HUDEP-2 (cell line): ENCODE measurements around the gene THBS1.
A peak's percentile ranks its signal among the peaks of the same experiment; 100 is the strongest.

Experiments used
- DNase-seq, 76 experiments: peaks; one replicate each; lab custom pipeline; 2025; ENCODE audit not compliant: unreplicated experiment in 76 of 76; lab: John Stamatoyannopoulos, UW

The THBS1 gene

GRCh38 chr15:39598958-39599845, 18.3 kb downstream of the THBS1 start:
- no peak for DNase-seq

- DNase-seq: no peak
Measured at GRCh38 chr15:39599871-39600270, 19.0 kb downstream of the THBS1 start.

- DNase-seq: no peak
Measured at GRCh38 chr15:39602143-39602542, 21.3 kb downstream of the THBS1 start.

DNA sequence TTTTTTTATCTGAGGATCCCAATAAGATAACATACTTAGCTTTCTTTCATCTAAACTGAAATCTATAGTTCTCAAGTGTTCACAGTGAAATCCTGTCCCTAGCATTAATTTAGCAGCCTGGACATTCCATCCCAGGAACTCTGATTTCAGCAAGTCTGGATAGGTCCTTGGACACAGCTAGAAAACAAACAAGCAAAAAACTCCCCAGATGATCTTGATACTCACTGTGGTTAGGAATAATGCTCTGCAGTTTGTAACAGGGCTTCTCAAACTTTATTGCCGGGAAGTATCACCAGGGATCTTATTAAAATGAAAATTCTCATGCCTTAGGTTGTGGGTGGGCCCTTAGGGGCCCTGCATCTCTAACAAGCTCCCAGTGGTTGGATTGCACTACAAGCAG, 24.3 kb downstream of the THBS1 start:
- DNase-seq: no peak

GRCh38 chr15:39608185-39609139, 27.6 kb downstream of the THBS1 start:
- DNase-seq: no peak

GRCh38 chr15:39609166-39609916, 28.5 kb downstream of the THBS1 start:
- DNase-seq: no peak

DNA sequence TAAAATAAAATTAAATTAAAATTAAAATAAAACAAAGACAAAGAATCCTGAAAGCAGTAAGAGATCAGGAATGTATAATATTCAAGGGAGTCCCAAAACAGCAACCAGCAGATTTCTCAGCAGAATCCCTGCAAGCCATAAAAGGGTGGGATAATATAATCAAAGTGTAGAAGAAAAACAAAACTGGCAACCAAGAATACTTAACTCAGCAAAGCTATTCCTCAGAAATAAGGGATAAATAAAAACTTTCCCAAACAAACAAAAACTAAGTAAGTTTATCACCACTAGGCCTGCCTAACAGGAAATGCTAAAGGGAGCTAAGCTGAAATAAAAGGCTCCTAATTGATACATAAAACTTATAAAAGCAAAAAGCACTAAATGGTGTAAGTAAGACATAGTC, 29.8 kb downstream of the THBS1 start:
- no peak for DNase-seq

DNA sequence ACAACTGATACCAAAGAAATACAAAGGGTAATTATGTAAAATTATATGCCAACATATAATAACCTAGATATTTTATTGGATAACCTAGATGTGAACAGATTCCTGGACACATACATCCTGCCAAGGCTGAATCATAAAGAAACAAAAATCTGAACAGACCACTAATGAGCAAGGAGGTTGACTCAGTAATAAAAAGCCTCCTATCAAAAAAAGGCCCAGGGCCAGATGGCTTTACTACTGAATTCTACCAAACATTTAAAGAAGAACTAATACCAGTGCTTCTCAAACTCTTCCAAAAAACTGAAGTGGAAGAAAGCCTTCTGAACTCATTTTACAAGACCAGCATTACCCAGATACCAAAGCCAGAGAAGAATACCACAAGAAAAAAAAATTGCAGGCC, 32.4 kb downstream of the THBS1 start:
- DNase-seq: no peak

- no peak for DNase-seq
Measured at GRCh38 chr15:39613861-39614260, 33.0 kb downstream of the THBS1 start.

DNA sequence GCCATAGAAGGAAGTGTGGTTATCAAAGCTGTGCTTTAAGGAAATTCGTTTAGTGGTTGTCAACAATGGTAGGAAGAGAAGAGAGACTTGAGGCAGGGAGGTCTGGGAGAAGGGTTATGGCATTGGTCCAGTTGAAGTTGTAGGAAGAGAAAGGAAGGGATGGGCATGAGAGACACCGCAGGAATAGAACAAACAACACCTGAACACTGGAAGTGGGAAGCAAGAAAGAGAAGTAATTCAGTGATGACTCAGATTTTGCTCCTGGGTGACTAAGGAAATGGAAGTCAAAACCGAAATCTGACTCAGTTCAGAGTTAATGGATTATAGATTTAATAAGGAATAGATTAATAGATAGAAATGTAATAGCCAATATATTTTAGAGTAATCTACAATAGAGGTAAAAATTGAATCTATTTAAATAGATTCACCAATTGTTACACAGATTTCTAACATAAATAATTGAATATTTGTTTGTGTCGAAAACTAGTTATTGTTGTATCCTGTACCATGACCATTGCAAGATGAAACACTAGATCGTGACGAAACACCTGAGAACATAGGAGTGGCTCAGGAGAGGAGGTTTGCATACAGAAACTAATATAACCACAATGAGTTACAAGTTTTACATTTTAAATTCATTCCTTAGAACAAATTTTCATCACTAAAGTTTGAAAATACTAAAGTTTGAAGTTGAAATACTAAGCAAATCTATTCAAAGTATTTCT, 36.0 kb downstream of the THBS1 start:
- DNase-seq: no peak

DNA sequence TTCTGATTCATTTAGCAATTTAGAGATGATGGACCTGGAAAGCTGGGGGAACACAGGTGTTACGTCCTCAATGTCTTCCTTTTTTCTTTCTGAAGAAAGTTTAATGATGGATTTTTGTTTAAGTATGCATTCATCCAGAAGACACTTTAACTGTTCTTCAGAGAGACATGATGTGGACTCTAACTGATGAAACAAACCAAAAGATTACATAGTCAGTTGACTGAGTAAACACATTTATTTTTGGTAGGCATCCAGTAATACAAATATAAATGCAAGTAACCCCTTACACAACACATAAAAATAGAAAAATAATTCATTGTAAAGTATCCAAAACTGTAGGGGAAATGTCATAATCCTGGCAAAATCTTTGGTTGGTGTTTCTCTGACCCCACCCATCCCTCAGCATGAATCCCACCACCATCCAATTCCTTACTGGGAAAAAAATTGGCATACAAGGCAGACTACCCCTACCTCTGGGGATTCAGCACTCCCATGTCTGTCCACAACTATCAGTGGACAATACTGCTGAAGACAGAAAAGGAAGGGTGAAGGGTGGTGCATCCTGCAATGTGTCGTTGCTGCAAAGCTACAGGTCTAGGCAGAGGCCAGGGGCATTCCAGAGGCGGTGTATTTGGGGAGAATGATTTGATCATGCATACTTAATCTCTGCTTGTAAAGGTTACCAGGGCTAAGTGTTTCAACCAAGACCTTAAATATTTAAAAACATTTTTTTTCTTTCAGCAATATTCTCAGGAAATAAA, 37.4 kb downstream of the THBS1 start:
- no peak for DNase-seq

DNA sequence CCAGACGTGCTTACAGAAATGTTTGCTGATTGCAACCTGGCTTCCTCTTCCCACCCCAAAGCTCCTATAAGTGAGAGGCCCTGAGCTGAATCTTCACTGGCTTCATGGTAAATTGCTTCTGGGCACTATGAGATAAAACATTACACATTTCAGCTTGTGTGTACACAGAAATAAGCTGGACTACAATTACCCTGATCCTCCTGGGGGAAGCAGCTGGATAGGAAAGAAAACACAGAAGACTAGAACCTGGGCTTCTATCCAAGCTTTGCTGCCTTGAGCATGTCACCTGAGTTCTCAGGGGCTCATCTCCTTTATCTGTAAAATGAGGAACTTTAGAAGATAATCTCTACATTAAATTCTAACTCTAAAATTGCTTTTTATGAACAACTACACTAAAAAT, 40.3 kb downstream of the THBS1 start:
- DNase-seq: peak in 1 of 76 experiments; percentile 21

- no peak for DNase-seq
Measured at GRCh38 chr15:39621976-39622375, 41.1 kb downstream of the THBS1 start.

DNA sequence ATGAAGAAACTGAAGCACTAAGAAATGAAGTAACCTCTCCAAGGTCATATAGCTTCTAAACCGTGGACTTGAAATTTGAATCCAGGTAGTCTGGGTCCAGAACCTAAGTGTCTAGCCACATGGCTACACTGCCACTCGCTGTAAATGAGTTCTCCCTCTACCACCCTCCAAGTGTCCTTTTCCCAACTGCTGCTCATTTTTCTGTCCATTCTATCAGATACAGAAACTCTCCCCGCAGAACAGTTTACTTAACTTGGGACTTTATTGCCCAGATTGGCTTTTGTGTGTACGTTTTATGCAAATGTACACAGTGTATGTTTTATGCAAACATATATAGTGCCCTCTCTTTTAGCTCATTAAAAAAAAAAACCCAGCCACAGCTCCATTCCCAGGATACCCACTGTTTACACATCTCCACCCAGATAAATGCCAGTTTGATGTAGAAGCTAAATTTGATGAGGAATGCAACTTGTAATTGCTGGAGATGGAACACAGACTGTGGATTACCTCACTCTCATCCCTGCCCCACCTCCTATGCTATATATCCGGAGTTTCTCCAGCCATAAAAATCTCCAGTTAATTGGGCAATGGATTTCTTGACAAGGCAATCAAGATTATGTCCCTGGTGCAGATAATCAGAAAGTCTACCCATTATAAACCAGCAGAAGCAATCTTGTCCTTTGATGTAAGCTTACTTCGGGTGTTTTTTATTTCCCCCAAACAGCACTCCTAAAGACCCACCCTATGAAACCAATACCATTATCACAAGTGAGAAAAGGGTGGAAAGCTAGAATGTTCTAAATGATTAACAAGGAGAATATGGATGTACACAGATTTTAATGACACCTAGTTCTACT, 42.0 kb downstream of the THBS1 start:
- DNase-seq: no peak

DNA sequence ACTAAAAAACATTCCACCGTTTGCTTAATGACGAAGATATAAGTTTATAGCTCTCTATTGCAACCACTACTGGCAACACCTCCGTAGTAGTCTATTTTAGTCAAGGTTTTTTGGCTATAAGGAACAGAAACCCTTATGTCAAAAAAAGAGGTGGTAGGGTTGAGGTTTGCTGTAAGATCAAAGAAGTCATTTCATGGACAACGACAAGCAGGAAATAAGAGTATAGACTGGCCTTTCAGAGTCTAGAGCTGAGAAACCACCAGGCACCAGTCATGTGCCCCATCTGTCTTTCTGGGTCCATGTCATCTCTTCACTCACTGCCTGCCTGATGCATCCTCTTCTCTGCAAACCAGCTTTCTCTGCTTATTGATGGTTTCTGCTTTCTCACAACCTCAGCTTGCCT, 42.7 kb downstream of the THBS1 start:
- DNase-seq: no peak

DNA sequence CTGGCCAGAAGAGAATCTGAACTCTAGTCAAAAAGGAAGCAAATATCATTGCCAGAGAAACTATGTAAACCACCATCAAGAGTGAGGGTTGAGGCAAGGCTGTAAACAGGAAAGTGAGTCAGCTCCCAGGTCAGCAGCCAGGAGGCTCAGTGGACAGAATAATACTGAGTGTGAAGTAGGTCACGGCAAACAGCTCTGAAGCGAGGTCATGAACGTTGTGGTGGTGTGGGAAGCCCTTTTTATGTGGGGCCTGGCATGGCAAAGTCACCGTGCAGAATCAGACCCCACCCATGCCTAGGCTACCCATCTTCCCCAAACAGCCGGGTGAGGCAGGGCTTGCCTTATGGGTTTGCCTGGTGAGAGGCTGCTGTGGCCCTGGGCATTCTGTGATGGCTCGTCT, 43.9 kb downstream of the THBS1 start:
- peak in 1 of 76 experiments; percentile 8 for DNase-seq

DNA sequence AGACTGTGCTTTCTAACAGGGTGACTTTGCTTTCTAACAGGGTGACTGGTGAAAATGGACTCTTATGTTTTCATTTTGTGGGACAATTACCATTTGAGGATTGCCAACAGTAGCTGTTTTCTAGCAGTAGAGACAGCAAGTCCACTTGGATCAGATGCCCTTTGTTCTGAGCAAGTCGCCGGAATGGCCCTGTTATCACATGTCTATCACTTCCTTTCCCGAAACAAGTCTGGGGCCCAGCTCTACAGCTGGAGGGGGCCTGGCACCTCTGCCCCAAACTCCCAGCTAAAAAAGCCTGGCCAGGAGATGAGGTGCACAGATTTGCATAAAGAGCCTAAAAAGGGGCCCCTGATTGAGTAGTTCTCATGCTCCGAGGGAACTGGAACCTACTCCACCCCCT, 44.6 kb downstream of the THBS1 start:
- DNase-seq: no peak

- no peak for DNase-seq
Measured at GRCh38 chr15:39625856-39626255, 45.0 kb downstream of the THBS1 start.
